Neural crest cell (in vitro differentiated cells): ENCODE results near the gene SREK1. TPM values are rescaled to one million over a fixed set of nuclear protein-coding genes. Genes with fewer than 3 reads are reported as not detected.

Experiments
- DNase-seq: peaks from one replicate; pipeline ENCODE4 v3.0.0; 2021; ENCODE audit warnings: low read depth, mixed read lengths, low spot score
- H3K27ac Mint-ChIP-seq: one replicate; pipeline ENCODE4 v1.8.0; 2021; ENCODE audit warnings: mild to moderate bottlenecking, mixed read lengths; ENCODE audit not compliant: unreplicated experiment
- H3K27me3 Mint-ChIP-seq: 2 replicates; pipeline ENCODE4 v1.8.0; 2021; ENCODE audit warnings: low read depth, mild to moderate bottlenecking, mixed read lengths
- H3K36me3 Mint-ChIP-seq: 2 replicates; pipeline ENCODE4 v1.8.0; 2021; ENCODE audit warnings: low read depth, mild to moderate bottlenecking, mixed read lengths
- H3K4me1 Mint-ChIP-seq: 2 replicates; pipeline ENCODE4 v1.8.0; 2021; ENCODE audit warnings: mixed read lengths
- H3K4me3 Mint-ChIP-seq: one replicate; pipeline ENCODE4 v1.8.0; 2021; ENCODE audit warnings: mild to moderate bottlenecking, mixed read lengths
- H3K9me3 Mint-ChIP-seq: 2 replicates; pipeline ENCODE4 v1.8.0; 2021; ENCODE audit warnings: mixed read lengths
- CTCF ChIP-seq: fragments of 200-600 bp; sonication (generic); conservative IDR thresholded peaks from 2 replicates; pipeline ENCODE4 v1.5.0; 2021; ENCODE audit warnings: antibody characterized with exemption, mild to moderate bottlenecking
- total RNA-seq: library from RNA; stranded (reverse); gene quantifications from 2 replicates; pipeline ENCODE4 v1.2.1, GENCODE V29; 2021

SREK1 gene
- total RNA-seq, 1 donor from 2014 or later = 91.1 TPM

- H3K27ac Mint-ChIP-seq = no peak overlapping the region
- no peak overlapping the region for H3K4me3 Mint-ChIP-seq
- H3K27me3 Mint-ChIP-seq = no peaks in the 10 kb centered on the region
- H3K9me3 Mint-ChIP-seq = peaks cover 18% of the 10 kb centered on the region
- H3K4me1 Mint-ChIP-seq = peaks cover 13% of the 10 kb centered on the region
- DNase-seq = no peak
- peaks cover 6% of the 10 kb centered on the region for H3K36me3 Mint-ChIP-seq
- TF ChIP-seq CTCF = peak; percentile 40
Observed at GRCh38 chr5:66223637-66224036, 79.5 kb downstream of the SREK1 start.

- no peak for TF ChIP-seq CTCF
- Mint-ChIP-seq H3K4me3 (no peak overlapping the region), H3K36me3 (peaks cover 6% of the 10 kb centered on the region), H3K27me3 (no peaks in the 10 kb centered on the region), H3K27ac (no peak overlapping the region), H3K9me3 (peaks cover 16% of the 10 kb centered on the region), H3K4me1 (peaks cover 13% of the 10 kb centered on the region)
- no peak for DNase-seq
Observed at GRCh38 chr5:66224274-66224673, 80.2 kb downstream of the SREK1 start.

DNA sequence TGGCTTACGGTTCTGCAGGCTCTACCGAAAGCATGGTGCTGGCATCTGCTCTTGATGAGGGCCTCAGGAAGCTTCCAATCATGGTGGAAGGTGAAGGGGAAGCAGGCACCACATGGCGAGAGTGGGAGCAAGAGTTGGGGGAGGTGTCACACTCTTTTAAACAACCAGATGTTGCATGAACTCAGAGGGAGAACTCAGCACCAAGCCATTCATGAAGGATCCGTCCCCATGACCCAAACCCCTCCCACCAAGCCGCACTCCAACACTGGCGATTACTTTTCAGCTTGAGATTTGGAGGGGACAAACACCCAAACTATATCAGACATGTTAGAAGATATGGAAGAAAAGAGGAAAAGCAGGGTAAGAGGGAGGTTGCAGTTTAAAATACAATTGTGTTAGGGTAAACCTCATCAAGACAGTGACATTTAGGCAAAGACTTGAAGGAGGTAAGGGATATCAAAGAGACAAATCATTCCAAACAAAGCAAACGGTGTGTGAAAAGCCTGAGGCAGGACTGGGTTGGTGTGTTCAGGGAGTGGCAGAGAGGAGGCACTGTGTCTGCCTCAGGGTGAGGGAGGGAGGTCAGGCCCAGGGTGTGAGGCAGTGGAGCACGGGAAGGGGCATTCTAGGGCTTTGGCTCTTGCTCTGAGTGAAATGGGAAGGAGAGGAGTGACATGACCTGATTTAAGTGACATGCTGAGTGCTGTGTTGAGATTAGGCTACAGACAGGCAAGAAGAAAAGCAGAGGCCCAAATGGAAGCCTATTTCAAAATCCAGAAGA, 80.9 kb downstream of the SREK1 start:
- Mint-ChIP-seq H3K4me3 (no peak overlapping the region), H3K27ac (peak overlapping the region; percentile 5), H3K9me3 (peaks cover 16% of the 10 kb centered on the region), H3K36me3 (peaks cover 6% of the 10 kb centered on the region), H3K4me1 (peaks cover 13% of the 10 kb centered on the region), H3K27me3 (no peaks in the 10 kb centered on the region)
- no peak for DNase-seq
- TF ChIP-seq CTCF = no peak

DNA sequence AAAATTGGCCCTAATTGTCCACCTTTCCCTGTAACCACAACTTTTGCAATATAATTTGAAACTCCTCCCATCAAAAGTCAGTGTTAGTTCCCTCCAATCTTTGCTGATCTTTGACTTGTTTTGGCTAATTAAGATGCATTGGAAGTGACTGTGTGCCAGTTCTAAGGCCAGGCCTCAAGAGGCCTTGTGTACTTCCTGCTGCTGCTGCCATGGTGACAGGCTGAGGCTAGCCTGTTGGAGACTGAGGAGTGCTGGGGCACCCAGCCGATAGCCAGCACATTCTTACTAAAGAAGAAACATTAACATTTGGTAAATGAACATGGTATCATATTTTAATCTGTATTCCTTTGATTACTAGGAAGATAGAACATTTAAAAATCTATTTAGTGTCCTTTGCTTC, 86.5 kb downstream of the SREK1 start:
- H3K9me3 Mint-ChIP-seq = peaks cover 10% of the 10 kb centered on the region
- H3K27me3 Mint-ChIP-seq = no peaks in the 10 kb centered on the region

DNA sequence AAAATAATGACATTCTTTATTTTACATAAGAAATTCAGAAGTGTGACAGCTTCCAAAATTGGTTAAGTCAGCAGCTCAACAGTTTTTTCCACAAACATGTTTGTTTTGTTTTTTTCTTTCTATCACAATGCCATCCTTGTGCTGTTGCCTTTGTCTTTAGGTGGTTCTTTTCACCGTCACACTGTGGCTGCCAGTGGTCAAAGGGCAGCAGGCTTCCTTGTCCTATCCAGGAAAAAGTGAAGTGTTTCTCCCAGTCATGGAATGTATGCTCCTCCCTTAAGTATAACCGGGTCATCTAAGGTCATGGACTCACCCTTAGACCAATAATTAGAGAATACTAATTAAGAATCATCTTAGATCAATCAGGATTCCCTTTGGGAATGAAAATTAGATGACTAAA, 87.4 kb downstream of the SREK1 start:
- Mint-ChIP-seq H3K27ac (no peak overlapping the region), H3K36me3 (no peaks in the 10 kb centered on the region), H3K4me1 (peaks cover 42% of the 10 kb centered on the region), H3K9me3 (peaks cover 2% of the 10 kb centered on the region), H3K4me3 (no peak overlapping the region), H3K27me3 (no peaks in the 10 kb centered on the region)
- DNase-seq = no peak
- TF ChIP-seq CTCF = no peak

More for the DNA sequence above, 86.5 kb downstream of the SREK1 start:
- TF ChIP-seq CTCF = no peak
- Mint-ChIP-seq H3K36me3 (peaks cover 3% of the 10 kb centered on the region), H3K4me3 (no peak overlapping the region), H3K27ac (no peak overlapping the region), H3K4me1 (peaks cover 42% of the 10 kb centered on the region)
- DNase-seq = no peak
